Prostate gland (tissue), 2 donors: ENCODE results near the gene GABPA.

Source experiments
- POLR2AphosphoS5 ChIP-seq: sonication (generic); formaldehyde crosslinking; IDR thresholded peaks from one replicate; pipeline ENCODE4 v1.6.1; 2017; ENCODE audit warnings: antibody characterized with exemption
- TF ChIP-seq, protein P1 (sequence below), 4 experiments: fragments of 200-600 bp in 2 of 4; fragments of 450-650 bp in 2 of 4; sonication (generic) in 2 of 4; IDR thresholded peaks; 1 replicate in 3 of 4; 2 replicates in 1 of 4; pipeline ENCODE4 v1.5.1; 2016 to 2019; ENCODE audit warnings: antibody characterized with exemption in 4 of 4, mild to moderate bottlenecking in 2 of 4, moderate library complexity in 2 of 4

DNA sequence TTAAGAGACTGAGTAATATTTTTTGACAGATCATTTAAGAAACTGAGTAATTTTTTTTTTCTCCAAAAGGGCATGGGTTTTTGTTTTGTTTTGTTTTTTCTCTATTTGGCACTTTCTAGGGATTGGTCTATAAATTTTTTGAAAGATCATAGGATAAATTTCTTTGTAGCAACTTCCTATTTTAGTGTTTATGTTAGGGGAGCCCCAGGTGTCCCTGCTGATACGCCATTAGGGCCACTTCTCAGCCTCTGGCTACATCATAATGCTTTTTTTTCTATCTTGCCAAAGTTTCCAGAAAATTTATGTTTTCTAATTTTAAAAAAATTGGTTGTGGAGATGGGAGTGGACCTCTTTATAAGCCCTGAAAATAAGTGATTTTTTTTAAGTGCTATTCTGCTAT lies 2.6 kb downstream of the GABPA start:
- no peak for TF ChIP-seq POLR2AphosphoS5
- TF ChIP-seq, protein P1, sequence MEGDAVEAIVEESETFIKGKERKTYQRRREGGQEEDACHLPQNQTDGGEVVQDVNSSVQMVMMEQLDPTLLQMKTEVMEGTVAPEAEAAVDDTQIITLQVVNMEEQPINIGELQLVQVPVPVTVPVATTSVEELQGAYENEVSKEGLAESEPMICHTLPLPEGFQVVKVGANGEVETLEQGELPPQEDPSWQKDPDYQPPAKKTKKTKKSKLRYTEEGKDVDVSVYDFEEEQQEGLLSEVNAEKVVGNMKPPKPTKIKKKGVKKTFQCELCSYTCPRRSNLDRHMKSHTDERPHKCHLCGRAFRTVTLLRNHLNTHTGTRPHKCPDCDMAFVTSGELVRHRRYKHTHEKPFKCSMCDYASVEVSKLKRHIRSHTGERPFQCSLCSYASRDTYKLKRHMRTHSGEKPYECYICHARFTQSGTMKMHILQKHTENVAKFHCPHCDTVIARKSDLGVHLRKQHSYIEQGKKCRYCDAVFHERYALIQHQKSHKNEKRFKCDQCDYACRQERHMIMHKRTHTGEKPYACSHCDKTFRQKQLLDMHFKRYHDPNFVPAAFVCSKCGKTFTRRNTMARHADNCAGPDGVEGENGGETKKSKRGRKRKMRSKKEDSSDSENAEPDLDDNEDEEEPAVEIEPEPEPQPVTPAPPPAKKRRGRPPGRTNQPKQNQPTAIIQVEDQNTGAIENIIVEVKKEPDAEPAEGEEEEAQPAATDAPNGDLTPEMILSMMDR (IDR thresholded peaks at IDR 0.05) = no peak
